GM06990 (cell line): ENCODE measurements around the gene EIF2B5.
"Not testable (repeated sequence)": the region's sequence is repeated elsewhere in the genome, so short reads cannot be mapped to it uniquely, and the experiment has no call there.

Experiments used
- DNase-seq: peaks from one replicate; pipeline ENCODE4 v3.0.0-alpha.2; 2011; ENCODE audit not compliant: insufficient read length; ENCODE audit errors: extremely low read depth
- H3K27me3 ChIP-seq: replicated peaks from 2 replicates; pipeline ENCODE4 v1.6.0; 2011; ENCODE audit warnings: low read length; ENCODE audit not compliant: control insufficient read depth, insufficient read depth
- H3K36me3 ChIP-seq: 2 replicates; pipeline ENCODE4 v1.5.1; 2011; ENCODE audit warnings: low read length; ENCODE audit not compliant: control insufficient read depth, insufficient read depth
- H3K4me3 ChIP-seq: replicated peaks from 2 replicates; pipeline ENCODE4 v1.5.1; 2011; ENCODE audit warnings: low read depth, mild to moderate bottlenecking, control low read depth, low read length
- CTCF ChIP-seq: IDR thresholded peaks from 2 replicates; pipeline ENCODE4 v1.5.1; 2011; ENCODE audit warnings: low read length, control low read depth, mild to moderate bottlenecking, inconsistent platforms; ENCODE audit not compliant: insufficient read depth, poor library complexity, severe bottlenecking

Gene EIF2B5

GRCh38 chr3:184157206-184157605, 22.0 kb downstream of the EIF2B5 start:
- no peak for TF ChIP-seq CTCF
- H3K36me3 ChIP-seq, result no peaks in the 10 kb centered on the region
- H3K27me3 ChIP-seq, result no peaks in the 10 kb centered on the region
- peak overlapping the region; percentile 93 for H3K4me3 ChIP-seq
- DNase-seq, result no peak

GRCh38 chr3:184158404-184158803, 23.2 kb downstream of the EIF2B5 start:
- no peak for DNase-seq
- no peak for TF ChIP-seq CTCF
- H3K4me3 ChIP-seq, result no peak overlapping the region
- H3K27me3 ChIP-seq, result no peaks in the 10 kb centered on the region
- peaks cover 1% of the 10 kb centered on the region; the same call in 1 of the 2 replicates for H3K36me3 ChIP-seq

- peaks cover 15% of the 10 kb centered on the region for H3K36me3 ChIP-seq
- DNase-seq, result no peak
- TF ChIP-seq CTCF, result no peak
- H3K27me3 ChIP-seq, result no peaks in the 10 kb centered on the region
- no peak overlapping the region for H3K4me3 ChIP-seq
Measured at GRCh38 chr3:184160456-184160855, 25.3 kb downstream of the EIF2B5 start.

- DNase-seq, H3K27me3 ChIP-seq, H3K4me3 ChIP-seq: not testable (repeated sequence)
- peaks cover 26% of the 10 kb centered on the region for H3K36me3 ChIP-seq
Measured at GRCh38 chr3:184162571-184163070, 27.5 kb downstream of the EIF2B5 start.

- Histone ChIP-seq H3K36me3 (peaks cover 31% of the 10 kb centered on the region), H3K4me3 (no peak overlapping the region), H3K27me3 (no peaks in the 10 kb centered on the region)
- no peak for DNase-seq
- no peak for TF ChIP-seq CTCF
Measured at GRCh38 chr3:184164648-184165330, 29.6 kb downstream of the EIF2B5 start.

- no peak for TF ChIP-seq CTCF
- Histone ChIP-seq H3K27me3 (no peaks in the 10 kb centered on the region), H3K36me3 (peaks cover 31% of the 10 kb centered on the region), H3K4me3 (no peak overlapping the region)
- DNase-seq, result no peak
Measured at GRCh38 chr3:184165543-184165942, 30.4 kb downstream of the EIF2B5 start.
